Lung (tissue), 12 donors: ENCODE measurements around the gene ZKSCAN4. TPM values are rescaled to one million over a fixed set of nuclear protein-coding genes. Genes with fewer than 3 reads are reported as not detected.

ENCODE experiments used
- ATAC-seq: fragments of 200-7000 bp; cut with Tn5 transposase; one replicate; pipeline ENCODE4 v1.9.1; 2020; ENCODE audit warnings: moderate number of reproducible peaks; ENCODE audit not compliant: insufficient read depth, low FRiP score
- DNase-seq, 3 donors: peaks; one replicate each; pipeline ENCODE4 v3.0.0-alpha.2; 2013 to 2017
- H3K27ac ChIP-seq, 2 donors: one replicate each; pipeline ENCODE4 v1.5.1; 2013; ENCODE audit warnings: mild to moderate bottlenecking in 2 of 2, moderate library complexity in 2 of 2, control low read depth in 1 of 2, inconsistent platforms in 1 of 2, low read depth in 1 of 2, low read length in 1 of 2
- H3K27me3 ChIP-seq, 3 donors: one replicate each; pipeline ENCODE4 v1.5.1; 2013; ENCODE audit warnings: low read length in 2 of 3; ENCODE audit not compliant: control insufficient read depth in 3 of 3, insufficient read depth in 3 of 3
- H3K36me3 ChIP-seq, 4 donors: one replicate each; pipeline ENCODE4 v1.5.1; 2013; ENCODE audit warnings: low read length in 4 of 4, mild to moderate bottlenecking in 1 of 4, moderate library complexity in 1 of 4; ENCODE audit not compliant: control insufficient read depth in 4 of 4, insufficient read depth in 4 of 4
- H3K4me1 ChIP-seq, 5 donors: one replicate each; pipeline ENCODE4 v1.5.1; 2013; ENCODE audit warnings: low read length in 5 of 5, mild to moderate bottlenecking in 2 of 5, moderate library complexity in 1 of 5; ENCODE audit not compliant: control insufficient read depth in 5 of 5, insufficient read depth in 5 of 5
- H3K4me3 ChIP-seq: one replicate; pipeline ENCODE4 v1.5.1; 2013; ENCODE audit warnings: mild to moderate bottlenecking, control low read depth, moderate library complexity
- H3K9ac ChIP-seq, 2 donors: one replicate each; pipeline ENCODE4 v1.5.1; 2013; ENCODE audit warnings: low read length in 2 of 2, control low read depth in 1 of 2; ENCODE audit not compliant: insufficient read depth in 1 of 2
- H3K9me3 ChIP-seq, 4 donors: one replicate each; pipeline ENCODE4 v1.5.1; 2013; ENCODE audit warnings: low read length in 3 of 4, mild to moderate bottlenecking in 1 of 4, moderate library complexity in 1 of 4; ENCODE audit not compliant: control insufficient read depth in 4 of 4, insufficient read depth in 3 of 4
- CTCF ChIP-seq: IDR thresholded peaks from 2 replicates; pipeline ENCODE4 v1.5.1; 2012; ENCODE audit warnings: mild to moderate bottlenecking; ENCODE audit errors: control extremely low read depth, extremely low read depth
- WGBS, 2 donors: extraction: QIAGEN DNeasy Blood & Tissue Kit; methylation state at CpG; one replicate each; pipeline ENCODE4 v1.1.7; 2013; 5-methylcytosine and 5-hydroxymethylcytosine counted together
- polyA plus RNA-seq, 2 donors: library from polyadenylated mRNA; stranded (reverse); fragments of 200-250 nt; gene quantifications; one replicate each; pipeline ENCODE4 v1.2.1, GENCODE V29; 2013
- total RNA-seq, 2 donors: library from RNA; depleted of rRNA in 1 of 2; stranded (reverse); fragments of >200 nt in 1 of 2; gene quantifications; one replicate each; pipeline ENCODE4 v1.2.1, GENCODE V29; 2014 to 2021
- donor health status: control.
- donor health status: control.
- donor health status: Bipolar disorder and iron deficiency.
- donor health status: healthy.
- donor health status: DM: yes; HTN: yes; CAD: no.

Gene ZKSCAN4
- total and polyA plus RNA-seq, 4 donors, result 2.3 to 8.2 (median 4.2) TPM

GRCh38 chr6:28207510-28208110 is 44.5 kb downstream of the ZKSCAN4 start:
- TF ChIP-seq CTCF, result no peak
- peak; percentile 57 for ATAC-seq
- Histone ChIP-seq H3K27ac (peak overlapping the region in 1 of 2 donors; percentile 53), H3K27me3 (peaks cover 15 to 85% (median 74%) of the 10 kb centered on the region in 3 donors), H3K9me3 (peaks cover 0 to 19% (median under 1%) of the 10 kb centered on the region in 4 donors), H3K4me1 (peaks cover 0 to 14% (median 0%) of the 10 kb centered on the region in 5 donors), H3K4me3 (peak overlapping the region; percentile 4), H3K9ac (no peak overlapping the region), H3K36me3 (no peaks in the 10 kb centered on the region)
- WGBS, 2 donors, result 2 to 3% methylated on average over 35 of the region's 35 CpGs
- peak; percentile 59 to 69 (median 67) for DNase-seq

- Histone ChIP-seq H3K27ac (peak overlapping the region in 1 of 2 donors; percentile 53), H3K27me3 (peaks cover 15 to 79% (median 69%) of the 10 kb centered on the region in 3 donors), H3K9ac (no peak overlapping the region), H3K4me1 (peaks cover 0 to 14% (median 0%) of the 10 kb centered on the region in 5 donors), H3K4me3 (no peak overlapping the region), H3K9me3 (peaks cover 0 to 19% (median 1%) of the 10 kb centered on the region in 4 donors), H3K36me3 (no peaks in the 10 kb centered on the region)
- 9% methylated on average over 15 of the region's 15 CpGs for WGBS, 2 donors
- ATAC-seq, result peak; percentile 41
- DNase-seq, result peak in 2 of 3 donors; percentile 43 to 51
- no peak for TF ChIP-seq CTCF
Observed at GRCh38 chr6:28206928-28207509, 45.0 kb downstream of the ZKSCAN4 start.

GRCh38 chr6:28206527-28206926 is 45.5 kb downstream of the ZKSCAN4 start:
- 37 to 51% methylated on average over 3 of the region's 3 CpGs for whole genome bisulfite sequencing, 2 donors
- Histone ChIP-seq H3K4me1 (peaks cover 0 to 14% (median 0%) of the 10 kb centered on the region in 5 donors), H3K9ac (no peak overlapping the region), H3K4me3 (no peak overlapping the region), H3K36me3 (no peaks in the 10 kb centered on the region), H3K27ac (no peak overlapping the region), H3K9me3 (peaks cover 0 to 17% (median 1%) of the 10 kb centered on the region in 4 donors), H3K27me3 (peaks cover 15 to 78% (median 64%) of the 10 kb centered on the region in 3 donors)
- TF ChIP-seq CTCF, result no peak
- ATAC-seq (no peak), DNase-seq (no peak)
